Measurements from ENCODE around the gene NKIRAS2. TPM values are rescaled to one million over a fixed set of nuclear protein-coding genes. Genes with fewer than 3 reads are reported as not detected.

The NKIRAS2 gene
- total and polyA plus RNA-seq, 2 of the 13 experiments (the other 11 are each of a cell fraction or from before 2014, with no cell fraction given), result 27.9 to 42.0 TPM

DNA sequence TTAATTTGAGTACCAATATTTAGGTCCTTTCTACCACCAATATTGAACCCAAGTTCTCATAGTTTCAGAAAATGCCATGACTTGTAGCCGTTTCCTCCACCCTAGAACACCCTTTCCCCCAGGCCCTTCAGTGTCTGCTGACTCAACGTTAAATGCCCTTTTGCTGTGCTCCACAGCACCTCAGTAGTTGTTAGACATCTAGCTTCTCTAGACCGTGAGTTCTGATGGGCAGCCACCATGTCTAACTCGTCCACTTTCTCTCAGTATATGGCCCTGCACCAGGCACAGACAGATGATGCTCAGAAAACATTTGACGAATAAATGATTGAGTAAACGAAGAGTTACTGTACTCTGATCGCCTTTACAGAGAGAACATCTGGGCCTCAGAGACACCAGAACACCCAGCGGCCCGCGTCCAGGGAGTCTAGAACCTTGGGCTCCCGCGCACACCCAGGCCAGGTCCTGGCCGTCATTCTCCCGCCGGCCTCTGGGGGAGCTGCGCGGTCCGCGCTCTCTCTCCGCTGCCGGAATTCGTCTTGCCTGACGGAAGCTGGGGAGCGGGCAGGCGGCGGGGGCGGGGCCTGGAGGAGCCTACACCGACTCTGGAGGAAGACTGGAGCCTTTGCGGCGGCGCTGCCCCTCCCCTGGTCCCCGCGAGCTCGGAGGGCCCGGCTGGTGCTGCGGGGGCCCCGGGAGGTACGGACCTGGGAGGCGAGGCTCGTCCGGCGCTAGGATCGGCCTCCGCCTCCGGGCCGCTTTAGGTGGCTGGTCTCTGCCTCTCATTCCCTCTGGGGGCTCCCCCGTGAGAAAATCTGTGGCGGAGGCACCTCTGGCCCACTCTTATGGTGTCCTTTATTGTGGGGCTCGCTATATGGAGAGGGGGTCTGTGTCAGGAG is at the start of gene NKIRAS2 (continued):
- TF ChIP-seq SRF (IDR thresholded peaks at IDR 0.05; ENCODE audit: low read depth, low read length), result peak; percentile 71; the same call in 1 of the 2 replicates
- TF ChIP-seq AHR (CRISPR knock-in tag; IDR thresholded peaks at IDR 0.05), result 0 out of 2 replicates have a peak, but pooled peaks have one; percentile 80
- TF ChIP-seq, protein P1, sequence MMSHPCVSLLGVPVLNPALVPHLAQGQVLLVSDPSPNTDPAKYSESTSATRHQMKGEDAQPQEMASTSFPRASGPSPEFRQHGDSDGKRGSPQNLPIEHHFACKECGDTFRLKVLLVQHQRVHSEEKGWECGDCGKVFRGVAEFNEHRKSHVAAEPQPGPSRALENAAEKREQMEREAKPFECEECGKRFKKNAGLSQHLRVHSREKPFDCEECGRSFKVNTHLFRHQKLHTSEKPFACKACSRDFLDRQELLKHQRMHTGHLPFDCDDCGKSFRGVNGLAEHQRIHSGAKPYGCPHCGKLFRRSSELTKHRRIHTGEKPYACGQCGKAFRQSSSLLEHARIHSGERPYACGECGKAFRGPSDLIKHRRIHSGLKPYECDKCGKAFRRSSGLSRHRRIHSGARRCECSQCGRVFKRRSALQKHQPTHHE (CRISPR knock-in tag; IDR thresholded peaks at IDR 0.05; ENCODE audit: borderline replicate concordance), result peak; percentile 96
- no peak for TF ChIP-seq NFIB (CRISPR knock-in tag; IDR thresholded peaks at IDR 0.05; ENCODE audit: borderline replicate concordance)
- TF ChIP-seq, protein P2, sequence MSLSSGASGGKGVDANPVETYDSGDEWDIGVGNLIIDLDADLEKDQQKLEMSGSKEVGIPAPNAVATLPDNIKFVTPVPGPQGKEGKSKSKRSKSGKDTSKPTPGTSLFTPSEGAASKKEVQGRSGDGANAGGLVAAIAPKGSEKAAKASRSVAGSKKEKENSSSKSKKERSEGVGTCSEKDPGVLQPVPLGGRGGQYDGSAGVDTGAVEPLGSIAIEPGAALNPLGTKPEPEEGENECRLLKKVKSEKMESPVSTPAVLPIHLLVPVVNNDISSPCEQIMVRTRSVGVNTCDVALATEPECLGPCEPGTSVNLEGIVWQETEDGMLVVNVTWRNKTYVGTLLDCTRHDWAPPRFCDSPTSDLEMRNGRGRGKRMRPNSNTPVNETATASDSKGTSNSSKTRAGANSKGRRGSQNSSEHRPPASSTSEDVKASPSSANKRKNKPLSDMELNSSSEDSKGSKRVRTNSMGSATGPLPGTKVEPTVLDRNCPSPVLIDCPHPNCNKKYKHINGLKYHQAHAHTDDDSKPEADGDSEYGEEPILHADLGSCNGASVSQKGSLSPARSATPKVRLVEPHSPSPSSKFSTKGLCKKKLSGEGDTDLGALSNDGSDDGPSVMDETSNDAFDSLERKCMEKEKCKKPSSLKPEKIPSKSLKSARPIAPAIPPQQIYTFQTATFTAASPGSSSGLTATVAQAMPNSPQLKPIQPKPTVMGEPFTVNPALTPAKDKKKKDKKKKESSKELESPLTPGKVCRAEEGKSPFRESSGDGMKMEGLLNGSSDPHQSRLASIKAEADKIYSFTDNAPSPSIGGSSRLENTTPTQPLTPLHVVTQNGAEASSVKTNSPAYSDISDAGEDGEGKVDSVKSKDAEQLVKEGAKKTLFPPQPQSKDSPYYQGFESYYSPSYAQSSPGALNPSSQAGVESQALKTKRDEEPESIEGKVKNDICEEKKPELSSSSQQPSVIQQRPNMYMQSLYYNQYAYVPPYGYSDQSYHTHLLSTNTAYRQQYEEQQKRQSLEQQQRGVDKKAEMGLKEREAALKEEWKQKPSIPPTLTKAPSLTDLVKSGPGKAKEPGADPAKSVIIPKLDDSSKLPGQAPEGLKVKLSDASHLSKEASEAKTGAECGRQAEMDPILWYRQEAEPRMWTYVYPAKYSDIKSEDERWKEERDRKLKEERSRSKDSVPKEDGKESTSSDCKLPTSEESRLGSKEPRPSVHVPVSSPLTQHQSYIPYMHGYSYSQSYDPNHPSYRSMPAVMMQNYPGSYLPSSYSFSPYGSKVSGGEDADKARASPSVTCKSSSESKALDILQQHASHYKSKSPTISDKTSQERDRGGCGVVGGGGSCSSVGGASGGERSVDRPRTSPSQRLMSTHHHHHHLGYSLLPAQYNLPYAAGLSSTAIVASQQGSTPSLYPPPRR (CRISPR knock-in tag; IDR thresholded peaks at IDR 0.05; ENCODE audit: borderline replicate concordance), result peak; percentile 72; the same call in 1 of the 2 replicates
- TF ChIP-seq GABPA (IDR thresholded peaks at IDR 0.05; ENCODE audit: low read depth, low read length), result peak; percentile 96
- peak; percentile 96 for TF ChIP-seq GABPA (CRISPR knock-in tag; IDR thresholded peaks at IDR 0.05; ENCODE audit: low read depth)
- TF ChIP-seq, protein P3, sequence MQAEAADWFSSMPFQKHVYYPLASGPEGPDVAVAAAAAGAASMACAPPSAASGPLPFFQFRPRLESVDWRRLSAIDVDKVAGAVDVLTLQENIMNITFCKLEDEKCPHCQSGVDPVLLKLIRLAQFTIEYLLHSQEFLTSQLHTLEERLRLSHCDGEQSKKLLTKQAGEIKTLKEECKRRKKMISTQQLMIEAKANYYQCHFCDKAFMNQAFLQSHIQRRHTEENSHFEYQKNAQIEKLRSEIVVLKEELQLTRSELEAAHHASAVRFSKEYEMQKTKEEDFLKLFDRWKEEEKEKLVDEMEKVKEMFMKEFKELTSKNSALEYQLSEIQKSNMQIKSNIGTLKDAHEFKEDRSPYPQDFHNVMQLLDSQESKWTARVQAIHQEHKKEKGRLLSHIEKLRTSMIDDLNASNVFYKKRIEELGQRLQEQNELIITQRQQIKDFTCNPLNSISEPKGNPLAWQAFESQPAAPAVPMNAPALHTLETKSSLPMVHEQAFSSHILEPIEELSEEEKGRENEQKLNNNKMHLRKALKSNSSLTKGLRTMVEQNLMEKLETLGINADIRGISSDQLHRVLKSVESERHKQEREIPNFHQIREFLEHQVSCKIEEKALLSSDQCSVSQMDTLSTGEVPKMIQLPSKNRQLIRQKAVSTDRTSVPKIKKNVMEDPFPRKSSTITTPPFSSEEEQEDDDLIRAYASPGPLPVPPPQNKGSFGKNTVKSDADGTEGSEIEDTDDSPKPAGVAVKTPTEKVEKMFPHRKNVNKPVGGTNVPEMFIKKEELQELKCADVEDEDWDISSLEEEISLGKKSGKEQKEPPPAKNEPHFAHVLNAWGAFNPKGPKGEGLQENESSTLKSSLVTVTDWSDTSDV (CRISPR knock-in tag; IDR thresholded peaks at IDR 0.05), result no peak
- TF ChIP-seq ZBTB20 (CRISPR knock-in tag; IDR thresholded peaks at IDR 0.05; ENCODE audit: borderline replicate concordance, low read depth), result peak; percentile 90
- TF ChIP-seq, protein P4, sequence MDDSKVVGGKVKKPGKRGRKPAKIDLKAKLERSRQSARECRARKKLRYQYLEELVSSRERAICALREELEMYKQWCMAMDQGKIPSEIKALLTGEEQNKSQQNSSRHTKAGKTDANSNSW (CRISPR knock-in tag; IDR thresholded peaks at IDR 0.05; ENCODE audit: borderline replicate concordance), result 0 out of 2 replicates have a peak, but pooled peaks have one; percentile 31
- peak; percentile 70 for TF ChIP-seq POLR2AphosphoS5 (IDR thresholded peaks at IDR 0.05; ENCODE audit: low read depth, low read length)
- 0 out of 2 replicates have a peak, but pooled peaks have one; percentile 46 for TF ChIP-seq GTF3A (CRISPR knock-in tag; conservative IDR thresholded peaks at IDR 0.05)
- TF ChIP-seq, protein P5, sequence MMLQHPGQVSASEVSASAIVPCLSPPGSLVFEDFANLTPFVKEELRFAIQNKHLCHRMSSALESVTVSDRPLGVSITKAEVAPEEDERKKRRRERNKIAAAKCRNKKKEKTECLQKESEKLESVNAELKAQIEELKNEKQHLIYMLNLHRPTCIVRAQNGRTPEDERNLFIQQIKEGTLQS (CRISPR knock-in tag; IDR thresholded peaks at IDR 0.05), result peak; percentile 45
- TF ChIP-seq ZNF605 (CRISPR knock-in tag; IDR thresholded peaks at IDR 0.05), result peak; percentile 89
- peak; percentile 83 for TF ChIP-seq RXRA (CRISPR knock-in tag; IDR thresholded peaks at IDR 0.05)
- TF ChIP-seq GATAD1 (CRISPR knock-in tag; IDR thresholded peaks at IDR 0.05), result peak; percentile 98
- peak in 1 of 2 experiments; percentile 95; a peak in 2 of 4 replicates for TF ChIP-seq KLF16 (CRISPR knock-in tag; IDR thresholded peaks at IDR 0.05)
- TF ChIP-seq PITX1 (CRISPR knock-in tag; IDR thresholded peaks at IDR 0.05), result peak; percentile 83; the same call in 1 of the 2 replicates

All from HepG2 (cell line).